Upper lobe of left lung (tissue), 6 donors: ENCODE measurements around the gene LCMT1. TPM values are rescaled to one million over a fixed set of nuclear protein-coding genes. Genes with fewer than 3 reads are reported as not detected.
A peak's percentile ranks its signal among the peaks of the same experiment; 100 is the strongest.

Source experiments
- ATAC-seq, 2 donors: fragments of 200-7000 bp; cut with Tn5 transposase; one replicate each; pipeline ENCODE4 v1.9.1; 2022; ENCODE audit warnings: mild to moderate bottlenecking in 2 of 2, moderate library complexity in 2 of 2; ENCODE audit not compliant: low FRiP score in 2 of 2
- DNase-seq, 2 donors: peaks; one replicate each; pipeline ENCODE4 v3.0.0-alpha.2; 2019 to 2020
- H3K27ac ChIP-seq, 4 donors: fragments of 200-600 bp; sonication (generic); one replicate each; pipeline ENCODE4 v1.5.1; 2016 to 2019
- H3K27me3 ChIP-seq, 4 donors: fragments of 200-600 bp; sonication (generic); one replicate each; pipeline ENCODE4 v1.5.1; 2017 to 2019
- H3K36me3 ChIP-seq, 4 donors: fragments of 200-600 bp; sonication (generic); one replicate each; pipeline ENCODE4 v1.5.1; 2016 to 2019
- H3K4me1 ChIP-seq, 4 donors: fragments of 200-600 bp; sonication (generic); one replicate each; pipeline ENCODE4 v1.5.1; 2018 to 2019
- H3K4me3 ChIP-seq, 4 donors: fragments of 200-600 bp; sonication (generic); one replicate each; pipeline ENCODE4 v1.5.1; 2017 to 2019; ENCODE audit warnings: mild to moderate bottlenecking in 2 of 4, moderate library complexity in 1 of 4
- H3K9me3 ChIP-seq, 4 donors: fragments of 200-600 bp; sonication (generic); one replicate each; pipeline ENCODE4 v1.5.1; 2018 to 2019
- EP300 ChIP-seq, 4 donors: sonication (generic); formaldehyde crosslinking; IDR thresholded peaks; one replicate each; pipeline ENCODE4 v1.5.1; 2017; ENCODE audit warnings: antibody characterized with exemption in 4 of 4, control low read depth in 2 of 4
- POLR2A ChIP-seq, 4 donors: fragments of 450-650 bp; IDR thresholded peaks; one replicate each; pipeline ENCODE4 v1.5.1; 2016 to 2017; ENCODE audit warnings: antibody characterized with exemption in 4 of 4, mild to moderate bottlenecking in 2 of 4
- POLR2AphosphoS5 ChIP-seq, 2 donors: sonication (generic); formaldehyde crosslinking; IDR thresholded peaks; one replicate each; pipeline ENCODE4 v1.5.1; 2017; ENCODE audit warnings: antibody characterized with exemption in 2 of 2
- WGBS, 2 donors: methylation state at CpG; one replicate each; pipeline ENCODE4 v1.1.5; 2017 to 2018; 5-methylcytosine and 5-hydroxymethylcytosine counted together
- total RNA-seq, 6 donors: library from RNA; depleted of rRNA in 4 of 6; stranded (reverse); fragments of >200 nt in 4 of 6; gene quantifications; one replicate each; pipeline versions ENCODE4 v1.1.0 to v1.2.1, GENCODE V29; 2016 to 2021
- TF ChIP-seq, protein P1 (sequence below), 6 experiments: fragments of 450-650 bp in 4 of 6; fragments of 200-600 bp in 2 of 6; sonication (generic) in 2 of 6; IDR thresholded peaks; one replicate each; pipeline ENCODE4 v1.5.1; 2016 to 2019; ENCODE audit warnings: antibody characterized with exemption in 6 of 6
- donor health status: DM: no; HTN: no; CAD: no; lungs with moderate emphysema.
- donor health status: DM: no; HTN: yes; CAD: no; lungs with severe emphysema.

Gene LCMT1
- total RNA-seq, 6 donors from 2014 or later = 20.8 to 37.8 (median 31.7) TPM

DNA sequence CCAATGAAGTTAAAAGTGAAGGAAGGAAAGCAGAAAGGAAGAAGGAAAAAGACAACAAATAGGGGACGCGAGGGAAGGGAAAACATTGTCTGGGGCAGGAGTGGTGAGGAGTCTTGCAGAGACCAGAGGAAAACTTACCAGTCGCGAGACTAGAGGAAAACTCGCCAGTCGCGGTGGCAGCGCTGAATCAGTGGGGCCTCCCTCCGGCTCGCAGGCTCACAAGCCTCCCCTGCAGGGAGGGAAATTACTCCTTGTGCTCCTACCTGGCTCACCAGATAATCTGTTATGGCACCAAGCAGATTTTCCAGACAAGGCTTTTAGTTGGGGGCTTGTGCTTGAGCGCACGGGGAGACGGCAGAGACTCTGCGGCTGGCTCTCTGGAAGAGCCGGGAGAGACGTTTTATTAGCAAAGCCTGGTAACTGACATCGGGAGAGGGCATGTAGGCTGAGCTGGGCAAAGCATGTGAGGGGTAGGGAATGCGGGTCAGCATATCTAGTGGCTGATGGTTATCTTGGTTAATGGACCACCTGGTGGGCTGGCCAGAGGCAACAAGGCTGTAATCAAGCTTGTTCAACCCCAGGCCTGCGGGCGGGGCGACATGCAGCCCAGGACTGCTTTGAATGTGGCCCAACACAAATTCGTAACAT lies 37.1 kb downstream of the LCMT1 start:
- Histone ChIP-seq H3K27ac (no peak overlapping the region), H3K36me3 (peaks cover 4 to 49% (median 15%) of the 10 kb centered on the region in 4 donors), H3K9me3 (no peaks in the 10 kb centered on the region), H3K27me3 (no peaks in the 10 kb centered on the region), H3K4me1 (no peaks in the 10 kb centered on the region), H3K4me3 (no peak overlapping the region)
- 92 to 93% methylated on average over 22 of the region's 22 CpGs for WGBS, 2 donors
- ATAC-seq = no peak
- DNase-seq = peak in 1 of 2 donors; percentile 58
- TF ChIP-seq POLR2AphosphoS5 (IDR thresholded peaks at IDR 0.05) = no peak
- no peak for TF ChIP-seq POLR2A (IDR thresholded peaks at IDR 0.05)
- TF ChIP-seq, protein P1, sequence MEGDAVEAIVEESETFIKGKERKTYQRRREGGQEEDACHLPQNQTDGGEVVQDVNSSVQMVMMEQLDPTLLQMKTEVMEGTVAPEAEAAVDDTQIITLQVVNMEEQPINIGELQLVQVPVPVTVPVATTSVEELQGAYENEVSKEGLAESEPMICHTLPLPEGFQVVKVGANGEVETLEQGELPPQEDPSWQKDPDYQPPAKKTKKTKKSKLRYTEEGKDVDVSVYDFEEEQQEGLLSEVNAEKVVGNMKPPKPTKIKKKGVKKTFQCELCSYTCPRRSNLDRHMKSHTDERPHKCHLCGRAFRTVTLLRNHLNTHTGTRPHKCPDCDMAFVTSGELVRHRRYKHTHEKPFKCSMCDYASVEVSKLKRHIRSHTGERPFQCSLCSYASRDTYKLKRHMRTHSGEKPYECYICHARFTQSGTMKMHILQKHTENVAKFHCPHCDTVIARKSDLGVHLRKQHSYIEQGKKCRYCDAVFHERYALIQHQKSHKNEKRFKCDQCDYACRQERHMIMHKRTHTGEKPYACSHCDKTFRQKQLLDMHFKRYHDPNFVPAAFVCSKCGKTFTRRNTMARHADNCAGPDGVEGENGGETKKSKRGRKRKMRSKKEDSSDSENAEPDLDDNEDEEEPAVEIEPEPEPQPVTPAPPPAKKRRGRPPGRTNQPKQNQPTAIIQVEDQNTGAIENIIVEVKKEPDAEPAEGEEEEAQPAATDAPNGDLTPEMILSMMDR (IDR thresholded peaks at IDR 0.05) = no peak

DNA sequence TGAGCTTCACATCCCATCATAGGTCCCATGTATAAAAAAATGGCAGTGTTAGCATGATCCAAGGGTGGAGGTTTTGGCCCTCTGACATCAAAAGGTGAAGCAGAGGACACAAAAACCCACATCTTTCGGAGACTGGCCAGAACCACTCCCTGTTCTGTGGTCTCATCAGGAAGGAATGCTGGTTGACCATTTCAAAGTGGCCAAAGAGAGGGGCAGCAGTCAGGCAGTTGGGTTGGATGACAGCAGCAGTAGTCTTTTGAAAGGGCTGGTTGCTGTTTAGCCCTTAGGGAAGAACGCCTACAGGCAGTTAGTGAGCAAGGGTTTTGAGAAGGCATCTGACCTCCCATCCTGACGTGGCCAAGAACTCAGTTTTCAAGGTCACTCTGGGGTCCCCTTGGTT lies 40.5 kb downstream of the LCMT1 start:
- whole genome bisulfite sequencing, 2 donors = 99 to 100% methylated on average over 2 to 3 of the region's 3 CpGs
- H3K4me3 ChIP-seq = no peak overlapping the region
- no peak for DNase-seq
- H3K27ac ChIP-seq = no peak overlapping the region
- no peaks in the 10 kb centered on the region for H3K9me3 ChIP-seq
- ATAC-seq = peak in 1 of 2 donors; percentile 84
- H3K4me1 ChIP-seq = no peaks in the 10 kb centered on the region
- TF ChIP-seq EP300 (IDR thresholded peaks at IDR 0.05) (no peak), POLR2A (IDR thresholded peaks at IDR 0.05) (no peak), POLR2AphosphoS5 (IDR thresholded peaks at IDR 0.05) (no peak)
- TF ChIP-seq, protein P1 (IDR thresholded peaks at IDR 0.05) = no peak
- no peaks in the 10 kb centered on the region for H3K27me3 ChIP-seq
- H3K36me3 ChIP-seq = peaks cover 3 to 45% (median 14%) of the 10 kb centered on the region in 4 donors

DNA sequence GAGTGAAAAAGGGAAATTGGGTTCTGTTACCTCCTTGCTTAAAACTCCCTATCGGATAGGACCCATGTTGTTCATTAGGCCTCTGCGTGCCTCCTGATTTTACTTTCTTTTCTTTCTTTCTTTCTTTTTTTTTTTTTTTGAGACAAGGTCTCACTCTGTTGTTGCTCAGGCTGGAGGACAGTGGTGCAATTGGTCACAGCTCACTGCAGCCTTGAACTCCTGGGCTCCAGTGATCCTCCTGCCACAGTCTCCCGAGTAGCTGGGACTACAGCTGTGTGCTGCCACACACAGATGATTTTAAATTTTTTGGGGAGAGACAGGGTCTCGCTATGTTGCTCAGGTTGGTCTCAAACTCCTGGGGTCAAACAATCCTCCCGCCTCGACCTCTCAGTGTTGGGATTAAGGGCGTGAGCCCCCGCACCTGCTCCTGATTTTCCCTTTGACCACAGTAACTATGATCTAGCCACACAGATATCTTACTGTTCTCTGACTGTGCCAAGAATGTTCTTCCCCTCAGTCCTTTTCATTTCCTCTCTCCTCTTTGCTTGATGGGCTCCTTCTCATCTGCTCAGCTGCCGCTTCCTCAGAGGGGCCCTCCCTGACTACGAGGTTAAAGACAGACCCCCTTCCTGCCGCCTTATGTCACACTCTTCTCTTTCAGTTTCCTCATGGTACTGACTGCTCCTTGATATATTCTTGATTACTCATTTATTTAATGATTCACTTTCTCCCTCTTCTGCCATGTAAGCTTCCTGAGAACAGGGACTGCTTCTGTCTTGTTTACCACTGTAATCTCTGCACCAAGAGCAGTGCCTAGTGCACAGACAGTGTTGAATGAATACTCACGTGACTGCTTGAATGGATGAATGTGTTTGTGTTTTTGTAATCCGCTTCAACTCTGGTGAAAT lies 44.3 kb downstream of the LCMT1 start:
- no peaks in the 10 kb centered on the region for H3K4me1 ChIP-seq
- 90 to 93% methylated on average over 13 of the region's 13 CpGs for WGBS, 2 donors
- no peaks in the 10 kb centered on the region for H3K9me3 ChIP-seq
- ATAC-seq (peak in 1 of 2 donors; percentile 53), DNase-seq (no peak)
- TF ChIP-seq POLR2AphosphoS5 (IDR thresholded peaks at IDR 0.05) (no peak), EP300 (IDR thresholded peaks at IDR 0.05) (no peak), POLR2A (IDR thresholded peaks at IDR 0.05) (no peak)
- TF ChIP-seq, protein P1 (IDR thresholded peaks at IDR 0.05) = no peak
- H3K4me3 ChIP-seq = no peak overlapping the region
- peaks cover 4 to 73% (median 26%) of the 10 kb centered on the region in 4 donors for H3K36me3 ChIP-seq
- no peaks in the 10 kb centered on the region for H3K27me3 ChIP-seq
- H3K27ac ChIP-seq = no peak overlapping the region

DNA sequence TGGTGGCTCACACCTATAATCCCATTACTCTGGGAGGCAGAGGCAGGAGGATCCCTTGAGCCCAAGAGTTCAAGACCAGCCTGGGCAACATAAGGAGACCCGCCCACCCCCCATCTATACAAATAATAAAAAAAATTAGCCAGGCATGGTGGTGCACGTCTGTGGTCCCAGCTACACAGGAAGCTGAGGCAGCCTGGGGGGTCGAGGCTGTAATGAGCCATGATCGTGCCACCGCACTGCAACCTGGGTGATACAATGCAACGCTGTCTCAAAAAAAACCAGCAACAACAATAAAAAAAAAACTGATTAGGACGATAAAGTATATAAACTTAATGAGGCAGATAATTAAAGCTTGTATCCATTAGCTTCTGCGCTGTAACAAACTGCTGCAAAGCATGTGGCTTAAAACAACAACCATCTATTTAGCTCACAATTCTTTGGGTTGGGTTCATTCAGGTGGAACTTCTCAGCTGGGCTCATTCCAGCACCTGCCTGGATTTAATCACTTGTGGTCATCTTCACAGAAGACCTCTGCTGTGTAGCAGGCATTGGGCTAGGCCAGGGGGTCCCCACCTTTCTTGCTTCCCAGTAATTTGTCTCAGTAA lies 45.8 kb downstream of the LCMT1 start:
- H3K9me3 ChIP-seq = no peaks in the 10 kb centered on the region
- ATAC-seq (no peak), DNase-seq (no peak)
- H3K4me3 ChIP-seq = no peak overlapping the region
- TF ChIP-seq EP300 (IDR thresholded peaks at IDR 0.05) (no peak), POLR2A (IDR thresholded peaks at IDR 0.05) (no peak), POLR2AphosphoS5 (IDR thresholded peaks at IDR 0.05) (no peak)
- TF ChIP-seq, protein P1 (IDR thresholded peaks at IDR 0.05) = no peak
- H3K36me3 ChIP-seq = peaks cover 0 to 77% (median 32%) of the 10 kb centered on the region in 4 donors
- H3K27me3 ChIP-seq = no peaks in the 10 kb centered on the region
- no peaks in the 10 kb centered on the region for H3K4me1 ChIP-seq
- WGBS, 2 donors = 93 to 96% methylated on average over 8 of the region's 8 CpGs
- H3K27ac ChIP-seq = no peak overlapping the region
